Effector memory CD8-positive, alpha-beta T cell (primary cell): Measurements from ENCODE around the gene LRIT3.
A peak's percentile ranks its signal among the peaks of the same experiment; 100 is the strongest.
"Not testable (repeated sequence)": the region's sequence is repeated elsewhere in the genome, so short reads cannot be mapped to it uniquely, and the experiment has no call there.

ENCODE experiments used
- ATAC-seq: fragments of 150-1000 bp; cut with Tn5 transposase; replicated peaks from 2 replicates; pipeline ENCODE4 v1.10.0; 2021; ENCODE audit warnings: mild to moderate bottlenecking, moderate library complexity
- DNase-seq, 3 experiments: peaks; one replicate each; pipeline ENCODE4 v3.0.0; 2021
- H3K27ac Mint-ChIP-seq, 2 donors: one replicate each; pipeline ENCODE4 v1.8.0; 2022; ENCODE audit warnings: mild to moderate bottlenecking in 2 of 2, mixed read lengths in 2 of 2, moderate library complexity in 2 of 2
- H3K27me3 Mint-ChIP-seq, 2 donors: one replicate each; pipeline ENCODE4 v1.8.0; 2022; ENCODE audit warnings: mixed read lengths in 2 of 2
- H3K36me3 Mint-ChIP-seq: one replicate; pipeline ENCODE4 v1.8.0; 2022; ENCODE audit warnings: mild to moderate bottlenecking, moderate library complexity, mixed read lengths; ENCODE audit not compliant: insufficient read depth
- H3K4me1 Mint-ChIP-seq, 2 donors: one replicate each; pipeline ENCODE4 v1.8.0; 2022; ENCODE audit warnings: low read depth in 2 of 2, mixed read lengths in 2 of 2
- H3K4me3 Mint-ChIP-seq, 2 donors: one replicate each; pipeline ENCODE4 v1.8.0; 2022; ENCODE audit warnings: mild to moderate bottlenecking in 2 of 2, mixed read lengths in 2 of 2, moderate library complexity in 2 of 2
- H3K9me3 Mint-ChIP-seq, 2 donors: one replicate each; pipeline ENCODE4 v1.8.0; 2022; ENCODE audit warnings: mixed read lengths in 2 of 2

The LRIT3 gene

GRCh38 chr4:109818268-109818667 lies 29.6 kb upstream of the LRIT3 start:
- H3K9me3 Mint-ChIP-seq: no peaks in the 10 kb centered on the region
- no peak overlapping the region for H3K4me3 Mint-ChIP-seq
- peaks cover 34 to 51% of the 10 kb centered on the region in 2 donors for H3K4me1 Mint-ChIP-seq
- peak overlapping the region in 1 of 2 donors; percentile 49 for H3K27ac Mint-ChIP-seq
- DNase-seq (no peak), ATAC-seq (no peak)
- H3K36me3 Mint-ChIP-seq: peaks cover 44% of the 10 kb centered on the region
- no peaks in the 10 kb centered on the region for H3K27me3 Mint-ChIP-seq

GRCh38 chr4:109820563-109820962 lies 27.3 kb upstream of the LRIT3 start:
- peaks cover 41% of the 10 kb centered on the region for H3K36me3 Mint-ChIP-seq
- no peak for DNase-seq
- ATAC-seq: no peak
- H3K27ac Mint-ChIP-seq: peak overlapping the region; percentile 16 to 61
- H3K4me3 Mint-ChIP-seq: no peak overlapping the region
- H3K4me1 Mint-ChIP-seq: peaks cover 26 to 45% of the 10 kb centered on the region in 2 donors
- no peaks in the 10 kb centered on the region for H3K9me3 Mint-ChIP-seq
- H3K27me3 Mint-ChIP-seq: no peaks in the 10 kb centered on the region

GRCh38 chr4:109821185-109821584 lies 26.7 kb upstream of the LRIT3 start:
- no peaks in the 10 kb centered on the region for H3K27me3 Mint-ChIP-seq
- ATAC-seq (no peak), DNase-seq (no peak)
- H3K9me3 Mint-ChIP-seq: no peaks in the 10 kb centered on the region
- H3K36me3 Mint-ChIP-seq: peaks cover 36% of the 10 kb centered on the region
- no peak overlapping the region for H3K4me3 Mint-ChIP-seq
- H3K4me1 Mint-ChIP-seq: peaks cover 20 to 38% of the 10 kb centered on the region in 2 donors
- H3K27ac Mint-ChIP-seq: peak overlapping the region in 1 of 2 donors; percentile 61

GRCh38 chr4:109826719-109827118 lies 21.2 kb upstream of the LRIT3 start:
- Mint-ChIP-seq H3K4me3 (no peak overlapping the region), H3K27ac (no peak overlapping the region), H3K9me3 (no peaks in the 10 kb centered on the region), H3K36me3 (peaks cover 20% of the 10 kb centered on the region), H3K27me3 (no peaks in the 10 kb centered on the region), H3K4me1 (no peaks in the 10 kb centered on the region)
- DNase-seq: no peak
- ATAC-seq: peak; percentile 61

- H3K27ac Mint-ChIP-seq: no peak within 1 kb of the TSS
- peaks cover 12% of the 10 kb centered on the region for H3K36me3 Mint-ChIP-seq
- no peaks in the 10 kb centered on the region for H3K4me1 Mint-ChIP-seq
- H3K4me3 Mint-ChIP-seq: no peak within 1 kb of the TSS
- ATAC-seq: no peak
- no peak for DNase-seq
- H3K27me3 Mint-ChIP-seq: no peaks in the 10 kb centered on the region
- H3K9me3 Mint-ChIP-seq: no peaks in the 10 kb centered on the region
Observed at GRCh38 chr4:109827672-109828071, 20.2 kb upstream of the LRIT3 start, which contains the start of gene RRH. Gene RRH, plus strand, starts transcription at chr4:109827972. Its CDS starts 56 bp downstream, at chr4:109828028.

GRCh38 chr4:109833756-109834155 lies 14.2 kb upstream of the LRIT3 start:
- ATAC-seq (no peak), DNase-seq (no peak)
- no peak overlapping the region for H3K4me3 Mint-ChIP-seq
- H3K27ac Mint-ChIP-seq: no peak overlapping the region
- H3K9me3 Mint-ChIP-seq: no peaks in the 10 kb centered on the region
- no peaks in the 10 kb centered on the region for H3K27me3 Mint-ChIP-seq
- no peaks in the 10 kb centered on the region for H3K36me3 Mint-ChIP-seq
- H3K4me1 Mint-ChIP-seq: no peaks in the 10 kb centered on the region

GRCh38 chr4:109836985-109837384 lies 10.9 kb upstream of the LRIT3 start:
- no peak for ATAC-seq
- Mint-ChIP-seq H3K4me3 (no peak overlapping the region), H3K9me3 (no peaks in the 10 kb centered on the region)

GRCh38 chr4:109846395-109847098 lies 1.4 kb upstream of the LRIT3 start:
- DNase-seq: no peak
- ATAC-seq: no peak
- no peaks in the 10 kb centered on the region for H3K4me1 Mint-ChIP-seq
- no peaks in the 10 kb centered on the region for H3K27me3 Mint-ChIP-seq
- peaks cover 5% of the 10 kb centered on the region for H3K36me3 Mint-ChIP-seq
- H3K9me3 Mint-ChIP-seq: no peaks in the 10 kb centered on the region
- H3K4me3 Mint-ChIP-seq: no peak overlapping the region
- no peak overlapping the region for H3K27ac Mint-ChIP-seq

More at GRCh38 chr4:109836985-109837384, 10.9 kb upstream of the LRIT3 start:
- H3K4me1 Mint-ChIP-seq: no peaks in the 10 kb centered on the region
- no peaks in the 10 kb centered on the region for H3K27me3 Mint-ChIP-seq
- no peak overlapping the region for H3K27ac Mint-ChIP-seq
- no peaks in the 10 kb centered on the region for H3K36me3 Mint-ChIP-seq
- DNase-seq: no peak

- Mint-ChIP-seq H3K9me3 (no peaks in the 10 kb centered on the region), H3K4me3 (no peak overlapping the region), H3K4me1 (no peaks in the 10 kb centered on the region), H3K27me3 (no peaks in the 10 kb centered on the region), H3K27ac (no peak overlapping the region), H3K36me3 (no peaks in the 10 kb centered on the region)
- DNase-seq (no peak), ATAC-seq (no peak)
Observed at GRCh38 chr4:109848501-109848900, 594 bp downstream of the LRIT3 start.

- Mint-ChIP-seq H3K4me1 (no peaks in the 10 kb centered on the region), H3K27ac (no peak overlapping the region), H3K4me3 (no peak overlapping the region), H3K27me3 (no peaks in the 10 kb centered on the region), H3K36me3 (no peaks in the 10 kb centered on the region), H3K9me3 (peaks cover 0 to 3% of the 10 kb centered on the region in 2 donors)
- no peak for ATAC-seq
- no peak for DNase-seq
Observed at GRCh38 chr4:109850601-109851000, 2.7 kb downstream of the LRIT3 start.

- ATAC-seq, H3K27ac Mint-ChIP-seq, H3K27me3 Mint-ChIP-seq, H3K9me3 Mint-ChIP-seq, H3K4me3 Mint-ChIP-seq, H3K4me1 Mint-ChIP-seq, H3K36me3 Mint-ChIP-seq, DNase-seq: not testable (repeated sequence)
Observed at GRCh38 chr4:109859426-109860300, 11.8 kb downstream of the LRIT3 start.

GRCh38 chr4:109861271-109861670 lies 13.4 kb downstream of the LRIT3 start:
- H3K27ac Mint-ChIP-seq: no peak overlapping the region
- H3K4me1 Mint-ChIP-seq: no peaks in the 10 kb centered on the region
- H3K27me3 Mint-ChIP-seq: no peaks in the 10 kb centered on the region
- no peaks in the 10 kb centered on the region for H3K36me3 Mint-ChIP-seq
- DNase-seq: no peak
- no peak overlapping the region for H3K4me3 Mint-ChIP-seq
- peaks cover 0 to 6% of the 10 kb centered on the region in 2 donors for H3K9me3 Mint-ChIP-seq
- ATAC-seq: no peak

GRCh38 chr4:109861916-109862511 lies 14.1 kb downstream of the LRIT3 start:
- no peaks in the 10 kb centered on the region for H3K36me3 Mint-ChIP-seq
- DNase-seq: no peak
- H3K27ac Mint-ChIP-seq: no peak overlapping the region
- no peaks in the 10 kb centered on the region for H3K4me1 Mint-ChIP-seq
- H3K9me3 Mint-ChIP-seq: peaks cover 0 to 6% of the 10 kb centered on the region in 2 donors
- no peaks in the 10 kb centered on the region for H3K27me3 Mint-ChIP-seq
- no peak for ATAC-seq
- H3K4me3 Mint-ChIP-seq: no peak overlapping the region
